ENCODE results near the gene RASGRF1. TPM values are rescaled to one million over a fixed set of nuclear protein-coding genes. Genes with fewer than 3 reads are reported as not detected.

RASGRF1 gene
- total RNA-seq, 4 donors from 2014 or later, result 0.80 TPM; not detected in 3

GRCh38 chr15:79007066-79007465 is 83.5 kb downstream of the RASGRF1 start:
- peaks cover 12% of the 10 kb centered on the region for H3K4me1 ChIP-seq
- H3K9me3 ChIP-seq, result no peaks in the 10 kb centered on the region
- H3K36me3 ChIP-seq, result no peaks in the 10 kb centered on the region
- H3K27ac ChIP-seq, result no peak overlapping the region
- no peaks in the 10 kb centered on the region for H3K27me3 ChIP-seq
- no peak for DNase-seq (ENCODE audit: low spot score in 2 of 2)
- H3K4me3 ChIP-seq, result no peak overlapping the region
- 45% methylated on average over 3 of the region's 3 CpGs for WGBS
- TF ChIP-seq CTCF (IDR thresholded peaks at IDR 0.05) (peak in 1 of 2 donors; percentile 50), EP300 (IDR thresholded peaks at IDR 0.05) (no peak), POLR2AphosphoS5 (IDR thresholded peaks at IDR 0.05) (no peak), POLR2A (IDR thresholded peaks at IDR 0.05) (no peak)

GRCh38 chr15:79006071-79006470 is 84.5 kb downstream of the RASGRF1 start:
- Histone ChIP-seq H3K36me3 (no peaks in the 10 kb centered on the region), H3K27ac (no peak overlapping the region), H3K27me3 (no peaks in the 10 kb centered on the region), H3K4me1 (peaks cover 12% of the 10 kb centered on the region), H3K9me3 (no peaks in the 10 kb centered on the region), H3K4me3 (no peak overlapping the region)
- no peak for DNase-seq (ENCODE audit: low spot score in 2 of 2)
- TF ChIP-seq POLR2AphosphoS5 (IDR thresholded peaks at IDR 0.05) (no peak), CTCF (IDR thresholded peaks at IDR 0.05) (no peak), EP300 (IDR thresholded peaks at IDR 0.05) (no peak), POLR2A (IDR thresholded peaks at IDR 0.05) (no peak)
- WGBS, result 96% methylated on average over 16 of the region's 16 CpGs

GRCh38 chr15:79004336-79004735 is 86.2 kb downstream of the RASGRF1 start:
- Histone ChIP-seq H3K9me3 (no peaks in the 10 kb centered on the region), H3K27ac (no peak overlapping the region), H3K4me3 (no peak overlapping the region), H3K36me3 (no peaks in the 10 kb centered on the region), H3K4me1 (peaks cover 12% of the 10 kb centered on the region), H3K27me3 (no peaks in the 10 kb centered on the region)
- WGBS, result 70% methylated on average over 2 of the region's 6 CpGs
- no peak for DNase-seq (ENCODE audit: low spot score in 2 of 2)
- TF ChIP-seq POLR2AphosphoS5 (IDR thresholded peaks at IDR 0.05) (no peak), EP300 (IDR thresholded peaks at IDR 0.05) (no peak), CTCF (IDR thresholded peaks at IDR 0.05) (no peak), POLR2A (IDR thresholded peaks at IDR 0.05) (no peak)

DNA sequence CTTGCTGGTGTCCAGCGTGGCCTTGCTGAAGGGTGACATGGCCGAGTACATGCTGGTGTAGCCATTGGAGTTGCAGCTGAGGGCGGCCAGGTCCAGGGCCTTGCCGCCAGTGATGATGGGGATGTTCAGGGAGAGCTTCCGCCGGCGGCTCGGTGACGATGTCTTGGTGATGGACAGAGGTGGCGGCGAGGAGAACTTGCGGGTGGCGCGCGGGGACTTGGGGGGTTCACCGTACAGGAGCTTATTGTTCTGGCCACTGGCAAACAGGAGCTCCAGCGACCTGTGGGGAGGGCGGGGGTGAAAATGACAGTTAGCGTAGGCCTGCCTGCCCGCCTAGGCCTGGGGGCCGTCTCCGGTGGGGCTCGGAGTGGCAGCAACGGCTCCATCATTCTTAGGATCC is 86.7 kb downstream of the RASGRF1 start:
- 91% methylated on average over 24 of the region's 24 CpGs for whole genome bisulfite sequencing

DNA sequence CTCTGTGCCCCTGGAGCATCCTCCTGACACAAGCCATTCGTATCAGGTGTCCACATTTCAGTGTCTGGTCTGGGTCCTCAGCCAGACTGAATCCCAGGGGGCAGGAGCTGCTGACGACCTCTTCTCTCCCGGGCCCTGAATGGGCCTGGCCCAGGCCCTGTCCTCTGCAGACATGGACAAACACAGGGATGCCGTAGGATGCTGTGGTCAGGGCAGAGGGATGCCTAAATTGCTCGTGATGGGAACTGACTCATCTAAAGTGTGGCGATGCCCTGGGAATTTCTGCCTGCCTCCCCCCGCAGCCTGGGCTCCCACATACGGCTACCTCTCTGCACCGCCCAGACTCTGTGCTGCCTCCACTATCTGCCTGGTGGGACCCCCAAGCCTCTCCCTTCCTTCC is 87.3 kb downstream of the RASGRF1 start:
- Histone ChIP-seq H3K27ac (no peak overlapping the region), H3K27me3 (no peaks in the 10 kb centered on the region), H3K4me1 (peaks cover 12% of the 10 kb centered on the region), H3K36me3 (no peaks in the 10 kb centered on the region), H3K4me3 (no peak overlapping the region), H3K9me3 (no peaks in the 10 kb centered on the region)
- 93% methylated on average over 9 of the region's 9 CpGs for WGBS
- TF ChIP-seq CTCF (IDR thresholded peaks at IDR 0.05) (no peak), EP300 (IDR thresholded peaks at IDR 0.05) (no peak), POLR2AphosphoS5 (IDR thresholded peaks at IDR 0.05) (no peak), POLR2A (IDR thresholded peaks at IDR 0.05) (no peak)
- DNase-seq (ENCODE audit: low spot score in 2 of 2), result no peak

More for the DNA sequence above, 86.7 kb downstream of the RASGRF1 start:
- no peaks in the 10 kb centered on the region for H3K27me3 ChIP-seq
- no peak for DNase-seq (ENCODE audit: low spot score in 2 of 2)
- no peak overlapping the region for H3K4me3 ChIP-seq
- no peak for TF ChIP-seq CTCF (IDR thresholded peaks at IDR 0.05)
- no peak for TF ChIP-seq POLR2AphosphoS5 (IDR thresholded peaks at IDR 0.05)
- TF ChIP-seq EP300 (IDR thresholded peaks at IDR 0.05), result no peak
- TF ChIP-seq POLR2A (IDR thresholded peaks at IDR 0.05), result no peak
- no peaks in the 10 kb centered on the region for H3K9me3 ChIP-seq
- peaks cover 12% of the 10 kb centered on the region for H3K4me1 ChIP-seq
- no peaks in the 10 kb centered on the region for H3K36me3 ChIP-seq
- H3K27ac ChIP-seq, result no peak overlapping the region
